Renal cortex interstitium (tissue), 11 donors: ENCODE measurements around the gene TPRN. TPM values are rescaled to one million over a fixed set of nuclear protein-coding genes. Genes with fewer than 3 reads are reported as not detected.
A peak's percentile ranks its signal among the peaks of the same experiment; 100 is the strongest.

ENCODE experiments used
- DNase-seq, 11 donors: peaks; one replicate each; pipeline ENCODE4 v3.0.0-alpha.2; 2013; ENCODE audit warnings: low read depth in 9 of 11, low spot score in 4 of 11; ENCODE audit errors: extremely low read depth in 1 of 11
- polyA plus RNA-seq, 3 donors: library from polyadenylated mRNA; unstranded; fragments of 120-200 nt; gene quantifications; one replicate each; pipeline ENCODE4 v1.2.1, GENCODE V29; 2013; ENCODE audit not compliant: insufficient read length in 3 of 3

The TPRN gene
- polyA plus RNA-seq, 3 donors = 14.8 to 17.3 (median 16.4) TPM

GRCh38 chr9:137228506-137228967 lies 28.0 kb upstream of the TPRN start:
- DNase-seq = no peak

- DNase-seq = no peak
These were observed 27.4 kb upstream of the TPRN start for GRCh38 chr9:137227853-137228505.

GRCh38 chr9:137227054-137227852 lies 26.7 kb upstream of the TPRN start, which contains the start of gene RNF224:
Gene RNF224, plus strand, starts transcription at chr9:137227502. Its CDS starts 834 bp downstream, at chr9:137228336.
- DNase-seq = peak in 8 of 11 donors; percentile 56 to 76 (median 64)

- no peak for DNase-seq
These were observed 26.0 kb upstream of the TPRN start for GRCh38 chr9:137226338-137227053.

GRCh38 chr9:137225699-137226331 lies 25.3 kb upstream of the TPRN start:
- DNase-seq = no peak

- no peak for DNase-seq
These were observed 24.5 kb upstream of the TPRN start, which contains the start of gene CYSRT1 for GRCh38 chr9:137224830-137225694. Gene CYSRT1, plus strand, starts transcription at chr9:137225174. Its CDS starts 448 bp downstream, at chr9:137225622.

GRCh38 chr9:137223078-137223970 lies 22.8 kb upstream of the TPRN start:
- peak; percentile 87 to 97 (median 94) for DNase-seq

GRCh38 chr9:137222190-137223077 lies 21.9 kb upstream of the TPRN start, which contains the start of gene RNF208:
Gene RNF208, minus strand, starts transcription at chr9:137222240. Its CDS starts 1,028 bp downstream, at chr9:137221212.
- DNase-seq = no peak

- DNase-seq = no peak
These were observed 21.1 kb upstream of the TPRN start for GRCh38 chr9:137221506-137222111.

- no peak for DNase-seq
These were observed 20.6 kb upstream of the TPRN start for GRCh38 chr9:137221095-137221505.

- no peak for DNase-seq
These were observed 20.0 kb upstream of the TPRN start for GRCh38 chr9:137220317-137221094.

- no peak for DNase-seq
These were observed 19.3 kb upstream of the TPRN start for GRCh38 chr9:137219757-137220316.

GRCh38 chr9:137218754-137219271 lies 18.3 kb upstream of the TPRN start:
- no peak for DNase-seq

- DNase-seq = no peak
These were observed 17.7 kb upstream of the TPRN start for GRCh38 chr9:137218212-137218753.
